DND-41 (cell line): ENCODE measurements around the gene TCF7L1.

ENCODE experiments used
- ATAC-seq: fragments of 200-7000 bp; cut with Tn5 transposase; 3 replicates; pipeline ENCODE4 v1.9.1; 2021; ENCODE audit warnings: low read depth; ENCODE audit not compliant: insufficient read depth
- DNase-seq: peaks from one replicate; pipeline ENCODE4 v3.0.0-alpha.2; 2020
- H2AFZ ChIP-seq: 2 replicates; pipeline ENCODE4 v1.6.0; 2012; ENCODE audit warnings: low read depth, low read length
- H3K27ac ChIP-seq: 2 replicates; pipeline ENCODE4 v1.5.1; 2012; ENCODE audit warnings: low read length, inconsistent platforms
- H3K27me3 ChIP-seq: fragments of 200-600 bp; sonication (generic); 2 replicates; pipeline ENCODE4 v1.6.0; 2012; ENCODE audit warnings: low read length, mild to moderate bottlenecking, inconsistent platforms; ENCODE audit not compliant: insufficient read depth, poor library complexity
- H3K36me3 ChIP-seq: 2 replicates; pipeline ENCODE4 v1.5.1; 2012; ENCODE audit warnings: low read length, inconsistent platforms; ENCODE audit not compliant: insufficient read depth
- H3K4me1 ChIP-seq: 2 replicates; pipeline ENCODE4 v1.5.1; 2012; ENCODE audit warnings: mild to moderate bottlenecking, low read length; ENCODE audit not compliant: insufficient read depth
- H3K4me2 ChIP-seq: 2 replicates; pipeline ENCODE4 v1.6.0; 2012; ENCODE audit warnings: mild to moderate bottlenecking, moderate library complexity, low read length, inconsistent platforms; ENCODE audit not compliant: insufficient read depth
- H3K4me3 ChIP-seq, 2 experiments: fragments of 200-600 bp in 1 of 2; shearing (Covaris generic) in 1 of 2; 2 replicates each; pipeline ENCODE4 v1.5.1; 2012 to 2016; ENCODE audit warnings: inconsistent platforms in 2 of 2, low read length in 2 of 2, mild to moderate bottlenecking in 2 of 2, low read depth in 1 of 2, moderate library complexity in 1 of 2
- H3K79me2 ChIP-seq: 2 replicates; pipeline ENCODE4 v1.6.0; 2012; ENCODE audit warnings: low read length, inconsistent platforms; ENCODE audit not compliant: insufficient read depth
- H3K9ac ChIP-seq: 2 replicates; pipeline ENCODE4 v1.6.0; 2012; ENCODE audit warnings: low read depth, mild to moderate bottlenecking, inconsistent platforms, low read length, moderate library complexity
- H3K9me3 ChIP-seq: 2 replicates; pipeline ENCODE4 v1.5.1; 2012; ENCODE audit warnings: low read length, moderate library complexity, mild to moderate bottlenecking, inconsistent platforms; ENCODE audit not compliant: insufficient read depth, severe bottlenecking
- H4K20me1 ChIP-seq: 2 replicates; pipeline ENCODE4 v1.6.0; 2012; ENCODE audit warnings: low read length; ENCODE audit not compliant: insufficient read depth
- CTCF ChIP-seq: IDR thresholded peaks from 2 replicates; pipeline ENCODE4 v1.5.1; 2012; ENCODE audit warnings: borderline replicate concordance, low read length, moderate library complexity, mild to moderate bottlenecking; ENCODE audit not compliant: poor library complexity, severe bottlenecking; ENCODE audit errors: extremely low read depth
- EZH2 ChIP-seq: IDR thresholded peaks from 3 replicates; pipeline ENCODE4 v1.6.1; 2012; ENCODE audit warnings: borderline replicate concordance, low read depth, mild to moderate bottlenecking, moderate library complexity, low read length, inconsistent platforms; ENCODE audit not compliant: severe bottlenecking

TCF7L1 gene

DNA sequence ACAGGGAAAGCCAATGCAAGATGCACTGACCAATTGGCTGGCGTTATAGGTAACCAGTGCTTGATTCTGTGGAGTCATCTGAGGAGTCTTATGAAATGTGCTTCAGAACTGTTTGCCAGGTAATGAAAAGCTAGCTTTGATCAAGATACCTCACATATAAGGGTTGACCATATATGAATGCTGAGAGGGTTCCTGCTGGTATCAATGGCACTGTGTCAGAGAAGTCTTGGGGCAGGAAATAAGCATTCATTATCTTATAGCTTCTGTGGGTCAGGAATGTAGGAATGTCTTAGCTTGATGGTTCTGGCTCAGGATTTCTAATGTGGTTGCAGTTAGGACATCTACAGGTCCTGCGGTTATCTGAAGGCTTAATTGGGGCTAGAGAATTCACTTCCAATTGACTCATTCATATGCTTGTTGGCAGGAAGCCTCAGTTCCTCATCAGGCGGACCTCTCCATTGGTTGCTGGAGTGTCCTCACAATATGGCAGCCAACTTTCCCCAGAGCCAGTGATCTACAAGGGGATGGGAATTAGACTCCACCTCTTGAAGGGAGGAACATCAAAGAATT lies 22.1 kb upstream of the TCF7L1 start:
- ATAC-seq (no peak), DNase-seq (no peak)
- peaks cover 7% of the 10 kb centered on the region for H3K27me3 ChIP-seq
- no peak overlapping the region for H3K27ac ChIP-seq
- no peaks in the 10 kb centered on the region for H3K4me1 ChIP-seq
- H3K4me3 ChIP-seq = no peak overlapping the region
- H3K9ac ChIP-seq = no peak overlapping the region
- no peak for TF ChIP-seq EZH2
- no peak for TF ChIP-seq CTCF
- H2AFZ ChIP-seq = no peak overlapping the region
- H4K20me1 ChIP-seq = no peaks in the 10 kb centered on the region
- no peak overlapping the region for H3K4me2 ChIP-seq
- no peaks in the 10 kb centered on the region for H3K9me3 ChIP-seq
- H3K36me3 ChIP-seq = no peaks in the 10 kb centered on the region
- no peaks in the 10 kb centered on the region for H3K79me2 ChIP-seq

DNA sequence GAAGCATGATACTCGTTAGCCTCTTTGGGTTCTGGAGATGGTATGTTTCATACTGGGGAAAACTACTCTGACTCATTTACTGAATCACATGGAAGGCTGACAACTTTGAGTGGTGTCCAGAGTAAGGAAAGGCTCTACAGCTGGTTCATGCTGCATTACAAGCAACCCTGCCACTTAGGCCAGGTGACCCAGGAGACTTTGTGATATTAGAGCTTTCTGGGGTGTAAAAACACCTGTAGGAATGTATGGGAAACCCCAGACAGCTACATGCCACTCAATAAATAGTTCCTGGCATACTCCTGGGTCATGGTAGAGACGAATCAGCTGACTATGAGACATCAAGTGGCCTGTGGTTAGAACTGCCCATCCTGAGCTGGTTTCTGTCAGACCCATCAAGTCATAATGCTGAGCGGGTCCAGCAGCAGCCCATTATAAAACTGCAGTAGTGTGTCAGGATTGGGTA lies 21.3 kb upstream of the TCF7L1 start:
- DNase-seq (no peak), ATAC-seq (no peak)
- Histone ChIP-seq H2AFZ (no peak overlapping the region), H3K9ac (no peak overlapping the region), H3K9me3 (no peaks in the 10 kb centered on the region), H3K4me2 (no peak overlapping the region), H3K79me2 (no peaks in the 10 kb centered on the region), H3K27ac (no peak overlapping the region), H3K36me3 (no peaks in the 10 kb centered on the region), H4K20me1 (no peaks in the 10 kb centered on the region), H3K4me1 (no peaks in the 10 kb centered on the region), H3K4me3 (no peak overlapping the region), H3K27me3 (peaks cover 7% of the 10 kb centered on the region)
- TF ChIP-seq EZH2 = no peak
- no peak for TF ChIP-seq CTCF

- no peak for ATAC-seq
- Histone ChIP-seq H3K4me1 (no peaks in the 10 kb centered on the region), H3K9ac (no peak overlapping the region), H3K4me2 (no peak overlapping the region), H3K9me3 (no peaks in the 10 kb centered on the region), H3K36me3 (no peaks in the 10 kb centered on the region), H3K27ac (no peak overlapping the region), H4K20me1 (no peaks in the 10 kb centered on the region), H3K4me3 (no peak overlapping the region), H3K79me2 (no peaks in the 10 kb centered on the region), H3K27me3 (peaks cover 3% of the 10 kb centered on the region), H2AFZ (no peak overlapping the region)
- TF ChIP-seq EZH2 (no peak), CTCF (no peak)
- DNase-seq = no peak
Observed at GRCh38 chr2:85112906-85113625, 20.1 kb upstream of the TCF7L1 start.
